ENCODE results near the gene BOLA1. TPM values are rescaled to one million over a fixed set of nuclear protein-coding genes. Genes with fewer than 3 reads are reported as not detected.

The BOLA1 gene
- total and polyA plus RNA-seq, 11 donors, result 12.5 to 40.7 (median 15.4) TPM

- ATAC-seq, result no peak
- peaks cover 0 to 13% (median 7%) of the 10 kb centered on the region in 12 donors for H3K4me1 ChIP-seq
- no peaks in the 10 kb centered on the region for H3K27me3 ChIP-seq
- TF ChIP-seq POLR2A (IDR thresholded peaks at IDR 0.05) (no peak), CTCF (IDR thresholded peaks at IDR 0.05) (no peak)
- H3K27ac ChIP-seq, result no peak overlapping the region
- no peak overlapping the region for H3K4me3 ChIP-seq
- 78 to 95% (median 90%) methylated on average over 4 of the region's 4 CpGs for WGBS, 4 donors
- no peaks in the 10 kb centered on the region for H3K9me3 ChIP-seq
- intact Hi-C loops (cut with DNase I), result loop anchor here in 4 of 10 donors (5.0 to 10.0 kb wide), 4 partner anchors 41 to 268 kb away; partner anchors contain the start of genes MTMR11 (in 1 of the 4) and VPS45 (in 1 of the 4)
- no peak for DNase-seq
- H3K36me3 ChIP-seq, result no peaks in the 10 kb centered on the region
Observed at GRCh38 chr1:149896575-149896974, 2.8 kb upstream of the BOLA1 start.

- no peak for TF ChIP-seq POLR2A (IDR thresholded peaks at IDR 0.05)
- no peaks in the 10 kb centered on the region for H3K27me3 ChIP-seq
- H3K4me1 ChIP-seq, result peaks cover 0 to 13% (median 7%) of the 10 kb centered on the region in 12 donors
- ATAC-seq (no peak), DNase-seq (no peak)
- H3K9me3 ChIP-seq, result no peaks in the 10 kb centered on the region
- no peak overlapping the region for H3K4me3 ChIP-seq
- peaks cover 0 to 5% (median 0%) of the 10 kb centered on the region in 9 donors for H3K36me3 ChIP-seq
- no peak overlapping the region for H3K27ac ChIP-seq
- WGBS, 4 donors, result 84 to 91% (median 90%) methylated on average over 5 of the region's 5 CpGs
- intact Hi-C loops (cut with DNase I), result no loop called here
Observed at GRCh38 chr1:149903836-149904491, 4.6 kb downstream of the BOLA1 start.

GRCh38 chr1:149906570-149907075 is 7.3 kb downstream of the BOLA1 start:
- ATAC-seq (no peak), DNase-seq (no peak)
- Histone ChIP-seq H3K9me3 (no peaks in the 10 kb centered on the region), H3K36me3 (peaks cover 0 to 5% (median 0%) of the 10 kb centered on the region in 9 donors), H3K4me1 (no peaks in the 10 kb centered on the region), H3K27me3 (no peaks in the 10 kb centered on the region), H3K4me3 (no peak overlapping the region), H3K27ac (no peak overlapping the region)
- WGBS, 4 donors, result 53 to 68% (median 61%) methylated on average over 10 of the region's 10 CpGs
- intact Hi-C loops (cut with DNase I), result no loop called here
- TF ChIP-seq CTCF (IDR thresholded peaks at IDR 0.05) (no peak), POLR2A (IDR thresholded peaks at IDR 0.05) (no peak)

- intact Hi-C loops (cut with DNase I), result no loop called here
- DNase-seq (no peak), ATAC-seq (no peak)
- 86 to 94% (median 91%) methylated on average over 1 of the region's 1 CpG for WGBS, 4 donors
- no peaks in the 10 kb centered on the region for H3K9me3 ChIP-seq
- no peak overlapping the region for H3K4me3 ChIP-seq
- TF ChIP-seq CTCF (IDR thresholded peaks at IDR 0.05) (no peak), POLR2A (IDR thresholded peaks at IDR 0.05) (no peak)
- peaks cover 0 to 12% (median 0%) of the 10 kb centered on the region in 9 donors for H3K27me3 ChIP-seq
- no peaks in the 10 kb centered on the region for H3K36me3 ChIP-seq
- peaks cover 0 to 18% (median 0%) of the 10 kb centered on the region in 12 donors for H3K4me1 ChIP-seq
- H3K27ac ChIP-seq, result no peak overlapping the region
Observed at GRCh38 chr1:149914545-149914944, 15.2 kb downstream of the BOLA1 start.
